Measurements from ENCODE around the gene EFNA5. TPM values are rescaled to one million over a fixed set of nuclear protein-coding genes. Genes with fewer than 3 reads are reported as not detected.

The EFNA5 gene
- total and polyA plus RNA-seq, 2 of the 8 experiments (the other 6 are each of a cell fraction or from before 2014, with no cell fraction given) = 9.6 to 21.8 TPM

DNA sequence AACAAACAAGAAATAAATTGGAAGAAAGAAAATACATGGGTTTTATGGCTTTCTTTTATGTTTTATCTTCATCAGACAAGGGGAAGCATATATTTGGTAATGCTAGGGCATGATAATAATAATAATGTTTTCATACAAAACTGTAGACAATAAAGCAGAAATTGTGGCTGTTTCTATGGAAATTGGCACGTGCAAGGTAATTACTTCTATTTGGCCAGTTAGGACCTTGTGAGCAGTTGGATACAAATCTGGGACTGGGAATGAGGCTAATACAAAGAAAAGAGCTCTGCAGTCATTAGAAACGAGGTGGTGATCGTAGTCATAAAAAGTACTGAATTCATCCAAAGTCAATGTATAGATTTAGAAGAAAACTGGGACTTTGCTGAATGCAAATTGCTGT lies 233.6 kb downstream of the EFNA5 start:
- Histone ChIP-seq H2BK15ac (ENCODE audit: low read length) (no peak overlapping the region), H3K23me2 (ENCODE audit: low read depth, low read length) (no peaks in the 10 kb centered on the region), H3K4me1 (replicated peaks in 1 of 4; ENCODE audit: control insufficient read depth in 3 of 4, insufficient read depth in 4 of 4, low read length in 3 of 4) (peaks cover 0 to 2% (median 0%) of the 10 kb centered on the region in 4 experiments; a peak in 1 of 7 replicates), H3K79me2 (ENCODE audit: control insufficient read depth in 1 of 2, insufficient read depth in 2 of 2, low read length in 2 of 2) (0 out of 4 replicates have a peak, but pooled peaks cover 0 to 2% of the 10 kb centered on the region in 2 experiments), H3K4me3 (ENCODE audit: extremely low read depth in 1 of 4, insufficient read depth in 2 of 4, low read depth in 3 of 4, low read length in 4 of 4) (no peak overlapping the region), H3K9ac (replicated peaks in 1 of 4; ENCODE audit: extremely low read depth in 1 of 4, low read depth in 3 of 4, low read length in 3 of 4) (peak overlapping the region in 1 of 4 experiments; percentile 34; a peak in 1 of 7 replicates), H3K79me1 (ENCODE audit: low read depth, low read length) (no peaks in the 10 kb centered on the region), H4K5ac (ENCODE audit: insufficient read length, low read depth, low read length) (no peak overlapping the region), H3K4me2 (ENCODE audit: insufficient read depth in 1 of 2, low read depth in 2 of 2, low read length in 2 of 2) (no peak overlapping the region), H4K91ac (replicated peaks; ENCODE audit: insufficient read length, low read length) (no peak overlapping the region), H2BK5ac (ENCODE audit: low read depth, low read length) (no peak overlapping the region), H3K56ac (replicated peaks; ENCODE audit: insufficient read length, low read depth, low read length) (no peak overlapping the region), H3K36me3 (ENCODE audit: control insufficient read depth in 2 of 4, insufficient read depth in 4 of 4, low read length in 3 of 4) (no peaks in the 10 kb centered on the region), H3K9me3 (ENCODE audit: insufficient read depth in 2 of 2, low read depth in 1 of 2, low read length in 1 of 2) (no peaks in the 10 kb centered on the region), H3K18ac (ENCODE audit: extremely low read depth, low read length) (no peak overlapping the region), H3K23ac (ENCODE audit: insufficient read length) (no peak overlapping the region), H2BK120ac (replicated peaks; ENCODE audit: low read depth, low read length) (no peak overlapping the region), H3K14ac (ENCODE audit: insufficient read length) (no peak overlapping the region), H4K20me1 (replicated peaks in 1 of 2; ENCODE audit: control insufficient read depth in 1 of 2, insufficient read depth in 2 of 2, low read length in 2 of 2) (peaks cover 0 to 2% of the 10 kb centered on the region in 2 experiments), H3K4ac (replicated peaks; ENCODE audit: insufficient read length, low read depth, low read length) (no peak overlapping the region), H2AK5ac (ENCODE audit: low read depth, low read length) (no peak overlapping the region), H4K8ac (ENCODE audit: extremely low read depth, insufficient read depth, low read length) (no peak overlapping the region), H3K27ac (ENCODE audit: low read depth, low read length) (no peak overlapping the region), H2BK20ac (ENCODE audit: low read length) (no peak overlapping the region), H2BK12ac (ENCODE audit: low read depth, low read length) (no peak overlapping the region), H3K27me3 (replicated peaks in 1 of 4; ENCODE audit: control insufficient read depth in 3 of 4, extremely low read depth in 1 of 4, insufficient read depth in 3 of 4, low read length in 3 of 4) (no peaks in the 10 kb centered on the region), H2AFZ (ENCODE audit: low read length) (no peak overlapping the region)
- WGBS, 2 experiments (ENCODE audit: extremely low coverage in 1 of 2, insufficient coverage in 1 of 2, insufficient read length in 1 of 2, insufficient replicate concordance in 2 of 2, low coverage in 1 of 2, low lambda C conversion rate in 2 of 2, missing lambda C conversion rate in 1 of 2) = 88% methylated on average over 3 of the region's 3 CpGs; no CpG with 5 or more reads in 1 of the 2 experiments
- ChIA-PET CTCF (ENCODE audit: partially characterized antibody) (interaction anchor here (1.0 kb wide), 1 partner anchor 135 kb away, joined by 5 read pairs; no protein-coding TSS in a partner anchor), POLR2A (ENCODE audit: partially characterized antibody) (no interaction called here)
- FAIRE-seq (no peak), DNase-seq (ENCODE audit: low read depth in 1 of 2, low spot score in 2 of 2) (no peak)
- TF ChIP-seq RFX5 (IDR thresholded peaks at IDR 0.05; ENCODE audit: borderline replicate concordance, low read depth, low read length) = no peak

Measured in H1 (cell line).